Bronchial epithelial cell (primary cell): ENCODE results near the gene COA8. TPM values are rescaled to one million over a fixed set of nuclear protein-coding genes. Genes with fewer than 3 reads are reported as not detected.
A peak's percentile ranks its signal among the peaks of the same experiment; 100 is the strongest.

Experiments
- DNase-seq: peaks from one replicate; pipeline ENCODE4 v3.0.0-alpha.2; 2010; ENCODE audit warnings: low read depth
- FAIRE-seq: peaks from 2 replicates; lab custom pipeline; 2011; peaks lifted over from hg19 to GRCh38; lab: Jason Lieb, UNC
- H3K27me3 ChIP-seq: 2 replicates; pipeline ENCODE4 v1.5.1; 2011; ENCODE audit warnings: low read length; ENCODE audit not compliant: control insufficient read depth, insufficient read depth
- H3K36me3 ChIP-seq: 2 replicates; pipeline ENCODE4 v1.5.1; 2011; ENCODE audit warnings: low read length; ENCODE audit not compliant: control insufficient read depth, insufficient read depth
- H3K4me3 ChIP-seq: 2 replicates; pipeline ENCODE4 v1.5.1; 2011; ENCODE audit warnings: mild to moderate bottlenecking, low read depth, low read length, control low read depth
- total RNA-seq: library from RNA; depleted of rRNA; stranded (reverse); fragments of >200 nt; gene quantifications from 2 replicates; pipeline ENCODE4 v1.2.1, GENCODE V29; 2014
- TF ChIP-seq, protein P1 (sequence below): IDR thresholded peaks from 2 replicates; pipeline ENCODE4 v1.5.1; 2011; ENCODE audit warnings: mild to moderate bottlenecking, moderate library complexity, low read length, control low read depth, inconsistent platforms; ENCODE audit not compliant: insufficient read depth, severe bottlenecking

Gene COA8
- total RNA-seq, 1 donor from 2014 or later, result 17.4 TPM

DNA sequence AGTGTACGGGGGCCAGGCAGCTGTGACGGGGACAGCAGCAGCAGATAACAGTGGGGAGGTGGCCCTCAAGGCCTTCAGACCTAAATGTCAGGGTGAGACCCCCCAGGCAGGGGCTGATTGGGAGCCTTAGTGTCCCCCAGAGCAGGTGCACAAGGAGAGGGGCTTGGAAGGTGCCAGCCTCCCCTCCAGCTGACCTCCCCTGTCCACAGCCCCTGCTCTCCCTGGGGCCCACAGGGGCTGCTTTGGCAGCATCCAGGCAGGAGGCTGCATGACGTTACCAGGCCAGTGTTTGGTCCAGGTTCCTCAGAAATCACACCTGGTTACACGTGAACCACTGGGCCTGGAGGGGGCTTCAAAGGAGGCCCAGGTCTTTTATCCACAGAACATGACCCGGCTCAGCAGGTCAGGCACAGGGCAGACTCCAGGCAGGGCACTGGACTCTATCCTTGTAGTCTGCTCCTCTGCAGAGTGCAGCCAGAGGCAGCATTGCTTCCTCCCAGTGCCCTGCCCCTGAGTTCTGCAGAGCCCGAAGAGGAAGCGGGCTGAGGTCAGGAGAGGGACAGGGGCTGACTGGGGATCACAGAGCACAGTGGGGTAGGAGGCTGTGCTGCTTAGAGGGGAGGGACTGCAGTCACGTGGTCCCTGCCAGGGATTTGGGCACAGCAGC is 36.4 kb upstream of the COA8 start:
- TF ChIP-seq, protein P1, sequence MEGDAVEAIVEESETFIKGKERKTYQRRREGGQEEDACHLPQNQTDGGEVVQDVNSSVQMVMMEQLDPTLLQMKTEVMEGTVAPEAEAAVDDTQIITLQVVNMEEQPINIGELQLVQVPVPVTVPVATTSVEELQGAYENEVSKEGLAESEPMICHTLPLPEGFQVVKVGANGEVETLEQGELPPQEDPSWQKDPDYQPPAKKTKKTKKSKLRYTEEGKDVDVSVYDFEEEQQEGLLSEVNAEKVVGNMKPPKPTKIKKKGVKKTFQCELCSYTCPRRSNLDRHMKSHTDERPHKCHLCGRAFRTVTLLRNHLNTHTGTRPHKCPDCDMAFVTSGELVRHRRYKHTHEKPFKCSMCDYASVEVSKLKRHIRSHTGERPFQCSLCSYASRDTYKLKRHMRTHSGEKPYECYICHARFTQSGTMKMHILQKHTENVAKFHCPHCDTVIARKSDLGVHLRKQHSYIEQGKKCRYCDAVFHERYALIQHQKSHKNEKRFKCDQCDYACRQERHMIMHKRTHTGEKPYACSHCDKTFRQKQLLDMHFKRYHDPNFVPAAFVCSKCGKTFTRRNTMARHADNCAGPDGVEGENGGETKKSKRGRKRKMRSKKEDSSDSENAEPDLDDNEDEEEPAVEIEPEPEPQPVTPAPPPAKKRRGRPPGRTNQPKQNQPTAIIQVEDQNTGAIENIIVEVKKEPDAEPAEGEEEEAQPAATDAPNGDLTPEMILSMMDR, result no peak
- peaks cover 5% of the 10 kb centered on the region for H3K27me3 ChIP-seq
- FAIRE-seq, result no peak
- no peak overlapping the region for H3K4me3 ChIP-seq
- H3K36me3 ChIP-seq, result peaks cover 3% of the 10 kb centered on the region
- DNase-seq, result no peak

GRCh38 chr14:103526914-103527248 is 35.9 kb upstream of the COA8 start:
- TF ChIP-seq, protein P1, result no peak
- Histone ChIP-seq H3K4me3 (no peak overlapping the region), H3K27me3 (peaks cover 5% of the 10 kb centered on the region), H3K36me3 (peaks cover 3% of the 10 kb centered on the region)
- FAIRE-seq, result no peak
- DNase-seq, result no peak

DNA sequence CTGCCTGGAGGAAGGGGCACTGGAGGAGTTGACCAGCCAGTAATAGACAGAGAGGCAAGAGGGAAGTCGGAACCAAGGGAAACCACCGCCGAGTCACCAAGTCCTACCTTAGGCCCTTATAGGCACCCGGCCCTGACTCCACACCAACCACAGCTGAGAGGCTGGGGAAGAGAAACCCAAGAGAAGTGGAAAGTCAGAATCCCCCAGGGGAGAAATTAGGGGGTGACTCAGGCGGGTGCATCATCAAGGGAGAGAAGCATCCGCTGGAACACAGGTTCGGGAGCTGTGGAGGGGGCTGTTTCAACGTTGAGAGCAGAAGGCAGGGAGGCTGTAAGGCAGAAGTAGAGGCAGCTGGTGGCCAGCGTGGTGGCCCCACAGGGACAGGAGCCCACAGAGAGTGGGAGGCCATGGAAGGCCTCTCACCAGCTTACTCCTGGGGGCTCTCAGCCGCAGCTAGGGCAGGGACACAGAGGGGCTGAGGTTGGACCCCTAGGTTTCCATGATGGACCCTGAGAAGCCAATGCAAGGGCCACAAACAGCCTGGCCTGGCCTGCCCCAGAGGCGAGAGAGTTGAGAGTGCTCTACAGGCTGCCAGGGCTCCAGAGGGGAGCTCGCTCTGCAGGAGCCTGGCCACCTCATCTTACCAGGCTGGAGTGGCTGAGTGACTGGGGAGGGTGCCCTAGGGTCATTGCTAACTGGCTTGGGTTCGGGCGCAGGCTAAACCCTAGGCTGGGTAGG is 35.2 kb upstream of the COA8 start:
- TF ChIP-seq, protein P1, result no peak
- Histone ChIP-seq H3K36me3 (peaks cover 6% of the 10 kb centered on the region), H3K27me3 (peaks cover 3% of the 10 kb centered on the region), H3K4me3 (no peak overlapping the region)
- DNase-seq (no peak), FAIRE-seq (no peak)

GRCh38 chr14:103528146-103528586 is 34.6 kb upstream of the COA8 start:
- peaks cover 6% of the 10 kb centered on the region for H3K36me3 ChIP-seq
- FAIRE-seq (no peak), DNase-seq (no peak)
- TF ChIP-seq, protein P1, result no peak
- peaks cover 2% of the 10 kb centered on the region for H3K27me3 ChIP-seq
- peak overlapping the region; percentile 81 for H3K4me3 ChIP-seq

GRCh38 chr14:103528587-103529382 is 34.0 kb upstream of the COA8 start, which contains the start of gene TRMT61A:
Gene TRMT61A (plus strand): TSS chr14:103529196. CDS start chr14:103529979, 783 bp downstream.
- TF ChIP-seq, protein P1, result no peak
- Histone ChIP-seq H3K36me3 (peaks cover 6% of the 10 kb centered on the region), H3K4me3 (peak within 1 kb of the TSS; percentile 81), H3K27me3 (peaks cover 2% of the 10 kb centered on the region)
- DNase-seq, result peak; percentile 69
- no peak for FAIRE-seq
